H1 (cell line): ENCODE data around the gene TSGA10IP. TPM values are rescaled to one million over a fixed set of nuclear protein-coding genes. Genes with fewer than 3 reads are reported as not detected.

ENCODE experiments used
- ASH2L ChIP-seq: fragments of 200-600, 300-600 bp; sonication (generic); IDR thresholded peaks from one replicate; pipeline ENCODE4 v1.7.1; 2017; ENCODE audit warnings: low read length
- ATF2 ChIP-seq: IDR thresholded peaks from 2 replicates; pipeline ENCODE4 v1.6.1; 2012; ENCODE audit warnings: low read length, inconsistent platforms
- CREB1 ChIP-seq: IDR thresholded peaks from 2 replicates; pipeline ENCODE4 v1.6.1; 2012; ENCODE audit warnings: inconsistent platforms
- E2F6 ChIP-seq: IDR thresholded peaks from 2 replicates; pipeline ENCODE4 v1.6.1; 2012; ENCODE audit warnings: inconsistent platforms
- EZH2 ChIP-seq: fragments of 200-600 bp; sonication (generic); IDR thresholded peaks from 2 replicates; pipeline ENCODE4 v1.7.1; 2012; ENCODE audit warnings: low read depth, mild to moderate bottlenecking, moderate library complexity, low read length, inconsistent platforms; ENCODE audit not compliant: severe bottlenecking
- FOSL1 ChIP-seq: IDR thresholded peaks from 2 replicates; pipeline ENCODE4 v1.6.1; 2011; ENCODE audit warnings: mild to moderate bottlenecking, low read depth, low read length, moderate library complexity; ENCODE audit not compliant: insufficient read depth
- PHF8 ChIP-seq: fragments of 200-600 bp; sonication (generic); conservative IDR thresholded peaks from 2 replicates; pipeline ENCODE4 v1.7.1; 2012; ENCODE audit warnings: low read depth, mild to moderate bottlenecking, inconsistent platforms, low read length, moderate library complexity
- POU5F1 ChIP-seq: IDR thresholded peaks from 2 replicates; pipeline ENCODE4 v1.6.1; 2011; ENCODE audit warnings: low read depth, mild to moderate bottlenecking, low read length, moderate library complexity
- RNF2 ChIP-seq: fragments of 200-900, 300-1000 bp; sonication (generic); IDR thresholded peaks from 2 replicates; pipeline ENCODE4 v1.7.1; 2016; ENCODE audit warnings: borderline replicate concordance, low read depth, mild to moderate bottlenecking, antibody characterized with exemption, low read length; ENCODE audit not compliant: poor library complexity, severe bottlenecking; ENCODE audit errors: missing control alignments
- SAP30 ChIP-seq: fragments of 300-600 bp; sonication (generic); IDR thresholded peaks from 2 replicates; pipeline ENCODE4 v1.7.1; 2012; ENCODE audit warnings: low read length, moderate library complexity, mild to moderate bottlenecking, inconsistent platforms; ENCODE audit not compliant: insufficient read depth, insufficient replicate concordance
- SIN3A ChIP-seq, 2 experiments: IDR thresholded peaks in 1 of 2; conservative IDR thresholded peaks in 1 of 2; 2 replicates each; pipeline ENCODE4 v1.6.1; 2011 to 2012; ENCODE audit warnings: low read length in 2 of 2, improper control_type of control experiment in 1 of 2, low read depth in 1 of 2, mild to moderate bottlenecking in 1 of 2
- YY1 ChIP-seq: IDR thresholded peaks from 2 replicates; pipeline ENCODE4 v1.6.1; 2011; ENCODE audit warnings: low read depth, mild to moderate bottlenecking, low read length
- polyA plus RNA-seq, 7 experiments: library from polyadenylated mRNA; depleted of rRNA in 3 of 7; stranded (reverse) in 5 of 7; unstranded in 2 of 7; fragments of >200 nt in 5 of 7; fragments of 200-250 nt in 2 of 7; gene quantifications; 1 replicate in 5 of 7; 2 replicates in 1 of 7; 4 replicates in 1 of 7; pipeline versions ENCODE4 v1.2.1 to v1.2.3, GENCODE V29; 2011 to 2013; ENCODE audit warnings: missing spikeins in 2 of 7, mixed read lengths in 2 of 7
- total RNA-seq: library from RNA; stranded (reverse); fragmentation: NEBNext Ultra II Directional; extraction: Animal tissue kit (Norgen Biotek cat#: 25700); gene quantifications from 2 replicates; pipeline ENCODE4 v1.2.1, GENCODE V29; 2021

The TSGA10IP gene
- total and polyA plus RNA-seq, 2 of the 8 experiments (the other 6 are each of a cell fraction or from before 2014, with no cell fraction given), result 1.9 to 6.0 TPM

DNA sequence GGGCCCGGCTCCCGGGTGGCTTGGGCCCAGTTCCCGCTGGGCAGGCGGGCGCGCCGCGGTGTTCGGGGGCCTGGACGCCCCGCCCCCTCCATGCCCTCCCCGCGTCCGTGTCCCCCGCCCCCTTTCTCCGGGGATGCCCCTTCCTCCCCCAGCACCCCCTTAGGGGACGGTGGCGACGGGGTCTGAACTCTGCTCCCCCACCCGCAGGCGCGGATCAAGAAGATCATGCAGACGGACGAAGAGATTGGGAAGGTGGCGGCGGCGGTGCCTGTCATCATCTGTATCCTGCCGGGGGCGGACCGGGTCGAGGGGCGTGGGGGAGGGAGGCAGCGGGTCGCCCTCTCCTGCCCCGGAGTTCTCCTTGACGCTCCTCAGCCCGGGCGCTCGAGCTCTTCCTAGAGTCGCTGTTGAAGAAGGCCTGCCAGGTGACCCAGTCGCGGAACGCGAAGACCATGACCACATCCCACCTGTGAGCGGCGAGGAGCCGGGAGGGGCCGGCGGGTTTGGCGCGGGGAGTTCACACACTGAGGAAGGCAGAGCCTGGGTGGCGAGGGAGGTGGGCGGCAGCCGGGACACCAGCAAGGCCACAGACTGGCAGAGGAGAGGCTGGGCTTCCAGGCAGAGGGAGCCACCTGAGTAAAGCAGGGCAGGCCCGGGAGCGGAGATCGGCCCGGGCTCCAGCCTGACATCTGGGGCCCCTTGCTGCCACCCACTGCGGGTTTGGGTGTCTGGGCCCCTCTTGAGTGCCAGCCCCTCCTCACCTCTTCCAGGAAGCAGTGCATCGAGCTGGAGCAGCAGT lies 25.5 kb upstream of the TSGA10IP start (continued):
- TF ChIP-seq RNF2 (no peak), POU5F1 (no peak), ASH2L (peak; percentile 46), YY1 (no peak), SIN3A (conservative IDR thresholded peaks at IDR 0.05 in 1 of 2, IDR thresholded peaks at IDR 0.05 in 1 of 2; ENCODE audit: low read depth in 1 of 2, low read length in 2 of 2) (peak in 1 of 2 experiments; percentile 1; a peak in 1 of 4 replicates), E2F6 (no peak), FOSL1 (no peak), EZH2 (no peak), CREB1 (0 out of 2 replicates have a peak, but pooled peaks have one; percentile 4), PHF8 (peak; percentile 52; the same call in 1 of the 2 replicates), ATF2 (no peak), SAP30 (no peak)
